COLO668 (cell line): ENCODE data around the gene RUNDC1.

ENCODE experiments used
- DNase-seq: peaks from one replicate; lab custom pipeline; 2025; ENCODE audit not compliant: unreplicated experiment; lab: John Stamatoyannopoulos, UW

Gene RUNDC1

DNA sequence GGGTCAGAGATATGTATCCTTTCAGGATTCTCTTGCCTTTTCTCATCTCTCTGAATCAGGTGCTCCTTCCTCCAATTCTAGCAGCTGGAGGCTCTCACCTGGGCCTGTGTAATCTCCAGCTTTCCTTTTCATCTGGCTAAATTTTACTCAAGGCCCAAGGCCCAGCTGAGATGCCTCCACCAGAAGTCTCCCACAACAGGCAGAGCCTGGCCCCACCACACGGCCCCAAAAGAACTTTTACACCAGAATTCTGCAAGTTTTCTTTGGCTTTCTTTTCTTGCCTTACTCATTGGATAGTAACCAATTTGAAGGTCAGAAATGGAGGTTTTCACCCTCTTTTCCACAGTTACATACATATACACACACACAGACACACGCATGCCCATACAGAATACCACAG is 59.3 kb downstream of the RUNDC1 start:
- DNase-seq = no peak

DNA sequence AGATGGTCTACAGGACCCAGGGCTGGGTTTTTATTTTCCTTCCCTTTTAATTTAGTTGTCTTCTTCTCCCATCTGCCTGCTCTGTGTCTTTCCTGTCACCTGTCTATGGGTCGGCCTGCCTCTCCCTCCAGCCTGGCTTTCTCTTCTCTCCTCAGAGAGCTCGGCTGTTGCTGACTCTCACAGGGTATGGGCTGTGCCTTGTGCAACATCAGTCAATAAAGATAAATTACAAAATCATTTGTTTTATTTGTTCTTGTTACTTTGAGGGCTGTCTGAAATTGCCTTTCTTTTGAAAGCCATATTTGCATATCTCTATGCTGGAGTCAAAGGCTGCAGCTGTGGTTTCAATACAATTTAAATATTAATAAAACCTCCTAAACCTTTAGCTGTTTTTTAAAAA is 60.3 kb downstream of the RUNDC1 start:
- no peak for DNase-seq

DNA sequence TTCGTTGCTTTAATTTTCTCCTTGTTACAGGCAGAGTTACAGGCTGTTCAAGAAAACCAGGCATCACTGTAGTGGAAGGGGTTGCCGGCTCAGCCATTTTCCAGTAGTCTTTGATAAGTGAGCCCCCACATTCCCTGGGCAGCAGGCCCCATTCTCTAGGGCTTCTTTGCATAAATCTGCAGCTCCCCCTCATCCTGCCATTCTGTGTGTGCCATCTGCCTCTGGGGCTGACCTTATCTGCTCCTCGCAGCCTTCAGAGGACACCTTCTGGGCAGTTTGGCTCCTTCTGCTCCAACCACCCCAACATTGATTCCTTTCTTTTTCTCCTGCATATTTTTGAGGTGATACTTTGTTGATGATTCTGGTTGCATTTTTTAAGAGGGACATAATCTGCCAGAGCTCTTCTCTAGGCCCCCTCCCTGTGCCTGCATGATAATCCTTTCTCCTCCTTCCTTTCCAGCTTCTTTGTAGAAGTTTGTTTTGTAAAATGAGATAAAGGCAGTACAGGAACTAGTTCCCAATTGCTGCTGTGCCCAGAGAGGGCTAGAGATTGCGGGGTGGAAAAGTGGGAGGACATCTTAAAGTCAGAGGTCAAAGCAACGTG is 61.8 kb downstream of the RUNDC1 start:
- no peak for DNase-seq
